Natural killer cell (primary cell): ENCODE data around the gene ANKRD36C. TPM values are rescaled to one million over a fixed set of nuclear protein-coding genes. Genes with fewer than 3 reads are reported as not detected.
A peak's percentile ranks its signal among the peaks of the same experiment; 100 is the strongest.
"Not testable (repeated sequence)": the region's sequence is repeated elsewhere in the genome, so short reads cannot be mapped to it uniquely, and the experiment has no call there.

ENCODE experiments used
- ATAC-seq, 3 donors: fragments of 150-1000 bp in 2 of 3; fragments of 200-7000 bp in 1 of 3; cut with Tn5 transposase; 1 replicate in 1 of 3; 2 replicates in 2 of 3; pipeline ENCODE4 v1.10.0; 2021; ENCODE audit warnings: mild to moderate bottlenecking in 2 of 3, moderate library complexity in 2 of 3
- DNase-seq, 2 donors: peaks; one replicate each; pipeline versions ENCODE4 v3.0.0 to v3.0.0-alpha.2; 2013 to 2021; ENCODE audit warnings: mixed read lengths in 1 of 2
- H3K27ac ChIP-seq: one replicate; pipeline ENCODE4 v1.5.1; 2013; ENCODE audit warnings: mild to moderate bottlenecking, low read length
- H3K27me3 ChIP-seq: one replicate; pipeline ENCODE4 v1.6.1; 2013; ENCODE audit warnings: low read length; ENCODE audit not compliant: control insufficient read depth, insufficient read depth
- H3K36me3 ChIP-seq: one replicate; pipeline ENCODE4 v1.6.1; 2013; ENCODE audit warnings: low read length; ENCODE audit not compliant: control insufficient read depth, insufficient read depth
- H3K4me1 ChIP-seq: one replicate; pipeline ENCODE4 v1.6.1; 2013; ENCODE audit warnings: low read length; ENCODE audit not compliant: control insufficient read depth, insufficient read depth
- H3K4me3 ChIP-seq: one replicate; pipeline ENCODE4 v1.5.1; 2013; ENCODE audit warnings: low read length
- H3K9me3 ChIP-seq: one replicate; pipeline ENCODE4 v1.6.1; 2013; ENCODE audit warnings: low read length; ENCODE audit not compliant: control insufficient read depth, insufficient read depth
- H3K27ac Mint-ChIP-seq, 2 donors: one replicate each; pipeline ENCODE4 v1.8.0; 2022; ENCODE audit warnings: mild to moderate bottlenecking in 2 of 2, mixed read lengths in 2 of 2, moderate library complexity in 1 of 2
- H3K27me3 Mint-ChIP-seq, 2 donors: one replicate each; pipeline ENCODE4 v1.8.0; 2022; ENCODE audit warnings: low read depth in 2 of 2, mixed read lengths in 2 of 2
- H3K36me3 Mint-ChIP-seq: one replicate; pipeline ENCODE4 v1.8.0; 2022; ENCODE audit warnings: mixed read lengths
- H3K4me1 Mint-ChIP-seq, 2 donors: one replicate each; pipeline ENCODE4 v1.8.0; 2022; ENCODE audit warnings: mixed read lengths in 2 of 2
- H3K4me3 Mint-ChIP-seq: one replicate; pipeline ENCODE4 v1.8.0; 2022; ENCODE audit warnings: mild to moderate bottlenecking, moderate library complexity, mixed read lengths
- H3K9me3 Mint-ChIP-seq, 2 donors: one replicate each; pipeline ENCODE4 v1.8.0; 2022; ENCODE audit warnings: mixed read lengths in 2 of 2
- CTCF ChIP-seq: fragments of 200-600 bp; IDR thresholded peaks from one replicate; pipeline ENCODE4 v1.8.0; 2022; ENCODE audit warnings: antibody characterized with exemption
- WGBS: methylation state at CpG from one replicate; pipeline ENCODE4 v1.1.7; 2013; ENCODE audit warnings: missing lambda C conversion rate; ENCODE audit not compliant: insufficient coverage; 5-methylcytosine and 5-hydroxymethylcytosine counted together
- intact Hi-C: fragments of 100-400 bp; cut with micrococcal nuclease; formaldehyde crosslinking; loops from one replicate; pipeline ENCODE4 v1.14.2; 2022
- total RNA-seq, 4 donors: library from RNA; stranded (reverse); fragments of 120-200 nt in 1 of 4; gene quantifications; one replicate each; pipeline versions ENCODE4 v1.2.3 to v1.2.4, GENCODE V29; 2013 to 2022

ANKRD36C gene
- total RNA-seq, 3 donors from 2014 or later (not counting 1 experiment from before 2014, with no cell fraction given) = 84.5 to 91.5 (median 85.4) TPM

GRCh38 chr2:95799892-95800291 is 191.7 kb downstream of the ANKRD36C start:
- no peak for TF ChIP-seq CTCF
- Histone ChIP-seq H3K9me3 (peaks cover 4% of the 10 kb centered on the region), H3K4me1 (no peaks in the 10 kb centered on the region), H3K36me3 (no peaks in the 10 kb centered on the region), H3K4me3 (no peak overlapping the region), H3K27me3 (no peaks in the 10 kb centered on the region), H3K27ac (no peak overlapping the region)
- 96% methylated on average over 14 of the region's 14 CpGs for WGBS
- Mint-ChIP-seq H3K27ac (no peak overlapping the region), H3K4me3 (no peak overlapping the region), H3K27me3 (no peaks in the 10 kb centered on the region), H3K4me1 (no peaks in the 10 kb centered on the region), H3K36me3 (peaks cover 17% of the 10 kb centered on the region), H3K9me3 (peaks cover 0 to 11% of the 10 kb centered on the region in 2 donors)
- DNase-seq = no peak
- intact Hi-C loops = no loop called here
- ATAC-seq = peak in 1 of 3 donors; percentile 6

DNA sequence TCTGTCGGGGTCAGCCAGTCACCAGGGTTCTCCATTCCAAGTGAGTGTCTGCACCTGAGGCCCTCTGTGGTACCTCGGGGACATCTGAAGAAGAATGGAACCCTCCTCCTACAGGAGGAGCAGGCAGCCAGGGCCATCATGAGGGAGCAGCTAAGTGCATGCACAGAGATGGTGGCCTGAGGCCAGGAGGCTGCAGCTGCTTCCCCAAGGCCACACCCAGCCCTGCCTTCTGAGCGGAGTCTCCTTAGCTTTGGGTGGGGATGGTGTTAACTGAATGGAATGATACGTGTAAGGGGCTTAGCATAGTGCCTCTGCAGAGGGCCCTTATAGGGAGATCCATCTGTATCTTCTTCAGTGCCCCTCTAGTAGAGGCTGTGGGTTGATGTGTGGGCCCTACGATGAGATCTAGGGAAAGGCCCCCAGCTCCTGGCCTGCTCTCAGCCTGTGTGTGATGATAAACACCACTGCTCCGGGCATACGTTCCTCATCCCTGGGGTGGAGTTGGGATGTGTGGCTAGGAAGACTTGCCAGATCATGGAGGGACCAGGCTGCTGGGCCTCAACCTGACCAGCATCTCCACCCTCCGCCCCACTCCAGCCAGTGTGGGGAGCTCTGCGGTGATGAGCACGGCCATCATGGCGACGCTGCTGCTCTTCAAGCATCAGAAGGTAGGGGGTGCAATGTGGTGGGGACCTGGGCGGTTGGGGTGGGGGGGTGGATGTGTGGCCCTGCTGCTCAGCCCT is 192.3 kb downstream of the ANKRD36C start:
- peaks cover 12% of the 10 kb centered on the region for H3K36me3 Mint-ChIP-seq
- H3K36me3 ChIP-seq, H3K4me3 ChIP-seq, H3K4me3 Mint-ChIP-seq, H3K27me3 ChIP-seq, H3K9me3 ChIP-seq, H3K27ac ChIP-seq, H3K27me3 Mint-ChIP-seq, intact Hi-C loops, DNase-seq, H3K4me1 Mint-ChIP-seq, H3K27ac Mint-ChIP-seq, H3K4me1 ChIP-seq, H3K9me3 Mint-ChIP-seq: not testable (repeated sequence)
- WGBS = 96% methylated on average over 12 of the region's 13 CpGs
- ATAC-seq = peak in 1 of 3 donors; percentile 8

DNA sequence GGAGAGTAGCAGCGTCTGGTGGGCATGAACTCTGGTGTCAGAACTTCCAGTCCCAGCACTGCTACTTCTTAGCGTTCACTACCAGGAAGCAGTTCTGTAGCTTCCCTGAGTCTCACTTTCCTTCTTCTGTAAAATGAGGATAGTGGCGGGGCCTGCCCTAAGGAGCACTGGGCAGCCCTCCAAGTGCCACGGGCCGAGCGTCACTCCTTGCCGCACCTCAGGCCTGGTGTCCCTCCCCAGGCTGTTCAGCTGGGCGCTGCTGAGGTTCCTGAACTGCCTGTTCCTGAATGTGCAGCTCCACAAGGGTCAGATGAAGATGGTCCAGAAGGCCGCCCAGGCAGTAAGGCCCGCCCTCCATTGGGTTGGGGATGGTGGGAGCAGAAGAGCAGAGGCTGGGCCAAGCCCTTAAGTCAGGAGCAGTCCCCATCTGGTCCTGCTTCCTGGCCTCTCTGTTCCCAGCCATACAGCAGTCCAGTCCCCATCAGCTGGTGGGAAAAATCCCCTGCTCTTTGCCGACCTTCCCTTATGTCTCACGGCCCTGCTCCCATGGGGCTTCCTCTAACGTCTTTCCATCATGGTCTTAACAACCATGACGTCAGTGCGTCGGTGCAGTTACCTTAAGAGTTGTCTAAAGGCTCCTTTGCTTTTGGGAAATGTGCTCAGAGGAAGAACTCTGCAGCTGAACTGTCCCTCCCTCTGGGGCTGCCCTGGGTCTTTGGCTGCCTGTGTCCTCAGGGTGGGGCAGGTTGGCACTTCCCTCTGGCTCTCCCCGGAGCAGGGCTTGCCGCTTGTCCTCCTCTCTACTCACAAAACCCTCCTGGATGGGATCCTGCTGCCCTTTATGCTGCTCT is 195.2 kb downstream of the ANKRD36C start:
- no CpG with 5 or more reads among the region's 18 CpGs for WGBS
- H3K4me1 Mint-ChIP-seq = not testable (repeated sequence)

DNA sequence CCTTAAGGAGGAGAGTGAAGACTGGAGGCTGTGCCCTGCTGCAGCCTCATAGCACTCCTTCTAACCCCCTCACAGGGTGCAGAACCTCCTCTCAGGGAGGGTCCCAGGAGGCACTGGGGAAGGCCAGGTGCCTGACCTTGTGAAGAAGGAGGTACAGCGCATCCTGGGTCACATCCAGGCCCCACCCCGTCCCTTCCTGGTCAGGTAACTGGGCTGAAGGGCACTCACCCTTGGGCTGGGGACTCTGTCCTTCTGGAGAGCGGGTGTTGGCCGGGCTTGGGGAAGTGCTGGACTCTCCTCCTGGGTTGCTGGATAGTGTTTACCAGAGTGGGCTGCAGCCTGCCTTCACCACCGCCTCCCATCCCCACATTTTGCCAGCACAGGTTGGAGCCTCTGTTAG is 197.7 kb downstream of the ANKRD36C start:
- H3K36me3 Mint-ChIP-seq, H3K4me3 Mint-ChIP-seq, H3K9me3 ChIP-seq, H3K4me1 Mint-ChIP-seq, H3K4me1 ChIP-seq, H3K36me3 ChIP-seq, H3K4me3 ChIP-seq, H3K27me3 Mint-ChIP-seq, intact Hi-C loops, H3K27ac Mint-ChIP-seq, ATAC-seq, H3K9me3 Mint-ChIP-seq, DNase-seq, H3K27me3 ChIP-seq, H3K27ac ChIP-seq: not testable (repeated sequence)
- no CpG with 5 or more reads among the region's 5 CpGs for WGBS

More for the DNA sequence above, 195.2 kb downstream of the ANKRD36C start:
- intact Hi-C loops, ATAC-seq, DNase-seq, H3K9me3 Mint-ChIP-seq, H3K4me3 ChIP-seq, H3K9me3 ChIP-seq, H3K36me3 ChIP-seq, H3K27me3 Mint-ChIP-seq, H3K27me3 ChIP-seq, H3K27ac ChIP-seq, H3K27ac Mint-ChIP-seq, H3K36me3 Mint-ChIP-seq, H3K4me1 ChIP-seq, H3K4me3 Mint-ChIP-seq: not testable (repeated sequence)

DNA sequence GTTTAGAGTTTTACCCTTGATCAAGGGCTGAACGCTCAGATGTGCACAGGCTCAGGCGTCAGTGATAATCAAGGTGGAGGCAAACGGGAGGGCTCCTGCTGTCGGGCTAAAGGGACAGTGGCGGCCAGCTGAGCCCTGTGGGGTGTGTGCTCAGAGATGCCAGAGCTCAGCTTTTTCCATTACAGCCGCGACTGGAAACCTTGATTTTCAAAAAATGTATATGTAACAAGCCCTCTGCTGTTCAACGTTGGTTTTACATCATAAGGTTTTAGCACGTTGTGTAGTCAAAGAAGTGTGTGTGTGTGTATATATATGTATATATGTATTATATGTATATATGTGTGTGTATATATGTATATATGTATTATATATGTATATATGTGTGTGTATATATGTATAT is 201.4 kb downstream of the ANKRD36C start:
- WGBS = no CpG with 5 or more reads among the region's 9 CpGs
- H3K4me1 Mint-ChIP-seq, H3K9me3 Mint-ChIP-seq, H3K4me3 Mint-ChIP-seq, H3K27me3 ChIP-seq, H3K27ac Mint-ChIP-seq, H3K4me3 ChIP-seq, H3K27me3 Mint-ChIP-seq, H3K36me3 Mint-ChIP-seq, H3K4me1 ChIP-seq, H3K9me3 ChIP-seq, DNase-seq, H3K27ac ChIP-seq, H3K36me3 ChIP-seq, intact Hi-C loops: not testable (repeated sequence)
- peak in 2 of 3 donors; percentile 22 to 59 for ATAC-seq

- H3K4me1 ChIP-seq, DNase-seq, H3K36me3 Mint-ChIP-seq, H3K4me3 Mint-ChIP-seq, H3K36me3 ChIP-seq, H3K27ac ChIP-seq, H3K4me3 ChIP-seq, H3K27ac Mint-ChIP-seq, intact Hi-C loops, H3K27me3 Mint-ChIP-seq, H3K9me3 ChIP-seq, H3K4me1 Mint-ChIP-seq, H3K9me3 Mint-ChIP-seq, H3K27me3 ChIP-seq: not testable (repeated sequence)
- ATAC-seq = peak in 2 of 3 donors; percentile 48 to 79
- WGBS = no CpG with 5 or more reads among the region's 34 CpGs
These were observed 202.2 kb downstream of the ANKRD36C start for GRCh38 chr2:95789385-95789784.

DNA sequence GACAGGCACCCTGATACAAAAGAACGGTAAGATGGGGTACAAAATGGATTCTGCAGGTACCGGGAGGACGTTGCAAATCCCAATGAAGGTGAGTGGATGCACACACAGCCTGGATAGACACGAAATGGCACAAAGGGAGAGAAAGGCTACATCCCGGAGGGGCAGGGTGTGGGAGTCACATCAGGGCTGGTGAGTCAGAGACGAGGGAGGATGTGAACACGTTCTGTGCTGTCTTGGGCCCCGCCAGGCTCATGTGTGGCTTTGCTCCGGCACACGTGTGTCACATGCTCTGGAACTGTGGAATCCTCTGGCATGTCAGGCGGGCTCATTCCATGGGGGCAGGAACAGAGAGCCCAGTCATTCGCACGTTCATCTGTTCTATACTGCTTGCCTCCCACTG is 203.0 kb downstream of the ANKRD36C start:
- H3K27ac ChIP-seq, DNase-seq, H3K4me3 Mint-ChIP-seq, H3K9me3 Mint-ChIP-seq, H3K27ac Mint-ChIP-seq, H3K4me1 ChIP-seq, H3K9me3 ChIP-seq, H3K4me1 Mint-ChIP-seq, intact Hi-C loops, H3K36me3 ChIP-seq, H3K4me3 ChIP-seq, H3K27me3 ChIP-seq, H3K36me3 Mint-ChIP-seq, H3K27me3 Mint-ChIP-seq, ATAC-seq: not testable (repeated sequence)
- no CpG with 5 or more reads among the region's 13 CpGs for WGBS
